GM23338 (cell line): ENCODE results near the gene CEND1. TPM values are rescaled to one million over a fixed set of nuclear protein-coding genes. Genes with fewer than 3 reads are reported as not detected.

Source experiments
- ATAC-seq: fragments of 200-7000 bp; cut with Tn5 transposase; 3 replicates; pipeline ENCODE4 v1.9.1; 2020
- DNase-seq: peaks from one replicate; pipeline ENCODE4 v3.0.0-alpha.2; 2015; ENCODE audit warnings: low spot score
- H2AFZ ChIP-seq: fragments of 200-600 bp; sonication (generic); 2 replicates; pipeline ENCODE4 v1.8.0; 2016; ENCODE audit warnings: antibody characterized with exemption, mild to moderate bottlenecking, moderate library complexity
- H3F3A ChIP-seq: fragments of 200-600 bp; sonication (generic); replicated peaks from 2 replicates; pipeline ENCODE4 v1.8.0; 2017; ENCODE audit warnings: antibody characterized with exemption, mixed run types, low read depth
- H3K27ac ChIP-seq: fragments of 200-600 bp; sonication (generic); 2 replicates; pipeline ENCODE4 v1.6.1; 2016; ENCODE audit warnings: low read depth
- H3K27me3 ChIP-seq: fragments of 200-600 bp; sonication (generic); 2 replicates; pipeline ENCODE4 v1.8.0; 2016; ENCODE audit warnings: mild to moderate bottlenecking, mixed run types, moderate library complexity; ENCODE audit not compliant: insufficient read depth
- H3K36me3 ChIP-seq: fragments of 200-600 bp; sonication (generic); 2 replicates; pipeline ENCODE4 v1.8.0; 2016; ENCODE audit warnings: mild to moderate bottlenecking; ENCODE audit not compliant: insufficient read depth
- H3K4me1 ChIP-seq: fragments of 200-600 bp; sonication (generic); 2 replicates; pipeline ENCODE4 v1.8.0; 2016; ENCODE audit warnings: mild to moderate bottlenecking, moderate library complexity; ENCODE audit not compliant: insufficient read depth
- H3K4me2 ChIP-seq: fragments of 200-600 bp; sonication (generic); 2 replicates; pipeline ENCODE4 v1.7.1; 2017; ENCODE audit warnings: mixed run types
- H3K4me3 ChIP-seq: fragments of 200-600 bp; sonication (generic); 2 replicates; pipeline ENCODE4 v1.6.1; 2016; ENCODE audit warnings: mixed run types
- H3K79me2 ChIP-seq: fragments of 200-600 bp; sonication (generic); replicated peaks from 2 replicates; pipeline ENCODE4 v1.8.0; 2017; ENCODE audit warnings: mild to moderate bottlenecking; ENCODE audit not compliant: insufficient read depth
- H3K9me2 ChIP-seq: fragments of 200-600 bp; sonication (generic); 2 replicates; pipeline ENCODE4 v1.8.0; 2017; ENCODE audit not compliant: insufficient read depth
- H4K20me1 ChIP-seq: fragments of 200-600 bp; sonication (generic); replicated peaks from 2 replicates; pipeline ENCODE4 v1.8.0; 2017; ENCODE audit warnings: mild to moderate bottlenecking; ENCODE audit not compliant: insufficient read depth
- H3K27ac Mint-ChIP-seq: 2 replicates; pipeline ENCODE4 v1.8.0; 2020; ENCODE audit warnings: inconsistent platforms, mild to moderate bottlenecking, moderate library complexity, mixed read lengths
- H3K27me3 Mint-ChIP-seq: 3 replicates; pipeline ENCODE4 v1.8.0; 2022; ENCODE audit warnings: low read depth, mild to moderate bottlenecking, moderate library complexity, mixed read lengths, inconsistent platforms; ENCODE audit not compliant: insufficient read depth, poor library complexity
- H3K36me3 Mint-ChIP-seq: 3 replicates; pipeline ENCODE4 v1.8.0; 2021; ENCODE audit warnings: low read depth, mild to moderate bottlenecking, inconsistent platforms, moderate library complexity, mixed read lengths
- H3K4me1 Mint-ChIP-seq: 3 replicates; pipeline ENCODE4 v1.8.0; 2020; ENCODE audit warnings: mild to moderate bottlenecking, inconsistent platforms, mixed read lengths
- H3K4me3 Mint-ChIP-seq: 3 replicates; pipeline ENCODE4 v1.8.0; 2021; ENCODE audit warnings: moderate library complexity, mild to moderate bottlenecking, inconsistent platforms, mixed read lengths
- H3K9me3 Mint-ChIP-seq: 3 replicates; pipeline ENCODE4 v1.8.0; 2020; ENCODE audit warnings: moderate library complexity, mild to moderate bottlenecking, inconsistent platforms, mixed read lengths
- CREB1 ChIP-seq: fragments of 250-450 bp; sonication (Bioruptor Pico); IDR thresholded peaks from 2 replicates; pipeline ENCODE4 v1.5.0; 2020; ENCODE audit warnings: low read depth, mild to moderate bottlenecking, moderate library complexity
- EZH2 ChIP-seq: fragments of 200-600 bp; sonication (generic); IDR thresholded peaks from one replicate; pipeline ENCODE4 v1.8.0; 2017; ENCODE audit warnings: antibody characterized with exemption, mild to moderate bottlenecking, low read depth; ENCODE audit not compliant: unreplicated experiment
- EZH2phosphoT487 ChIP-seq: fragments of 200-600 bp; sonication (generic); IDR thresholded peaks from one replicate; pipeline ENCODE4 v1.8.1; 2018; ENCODE audit warnings: antibody characterized with exemption; ENCODE audit not compliant: unreplicated experiment
- JUNB ChIP-seq: IDR thresholded peaks from one replicate; pipeline ENCODE4 v1.6.1; 2016; ENCODE audit warnings: antibody characterized with exemption; ENCODE audit not compliant: unreplicated experiment
- POLR2AphosphoS5 ChIP-seq: IDR thresholded peaks from 2 replicates; pipeline ENCODE4 v1.6.1; 2016; ENCODE audit warnings: antibody characterized with exemption, low read depth
- polyA plus RNA-seq: library from polyadenylated mRNA; unstranded; fragments of >200 nt; fragmentation: Nextera tagmentation; extraction: Ambion mirVana; gene quantifications from 2 replicates; pipeline ENCODE4 v1.2.1, GENCODE V29; 2016
- total RNA-seq: library from RNA; depleted of rRNA; stranded (reverse); fragments of >200 nt; shearing (Covaris generic); gene quantifications from 2 replicates; pipeline ENCODE4 v1.2.3, GENCODE V29; 2014
- TF ChIP-seq, protein P1 (sequence below): IDR thresholded peaks from 2 replicates; pipeline ENCODE4 v1.6.1; 2016; ENCODE audit warnings: antibody characterized with exemption
- TF ChIP-seq, protein P2 (sequence below), 2 experiments: fragments of 200-600 bp in 1 of 2; sonication (generic) in 1 of 2; conservative IDR thresholded peaks; 2 replicates each; pipeline versions ENCODE4 v1.5.1 to v1.6.1; 2016 to 2017; ENCODE audit warnings: antibody characterized with exemption in 2 of 2, low read depth in 2 of 2, mild to moderate bottlenecking in 2 of 2, moderate library complexity in 1 of 2

The CEND1 gene
- total and polyA plus RNA-seq, 2 experiments from 2014 or later = 4.8 to 5.5 TPM

DNA sequence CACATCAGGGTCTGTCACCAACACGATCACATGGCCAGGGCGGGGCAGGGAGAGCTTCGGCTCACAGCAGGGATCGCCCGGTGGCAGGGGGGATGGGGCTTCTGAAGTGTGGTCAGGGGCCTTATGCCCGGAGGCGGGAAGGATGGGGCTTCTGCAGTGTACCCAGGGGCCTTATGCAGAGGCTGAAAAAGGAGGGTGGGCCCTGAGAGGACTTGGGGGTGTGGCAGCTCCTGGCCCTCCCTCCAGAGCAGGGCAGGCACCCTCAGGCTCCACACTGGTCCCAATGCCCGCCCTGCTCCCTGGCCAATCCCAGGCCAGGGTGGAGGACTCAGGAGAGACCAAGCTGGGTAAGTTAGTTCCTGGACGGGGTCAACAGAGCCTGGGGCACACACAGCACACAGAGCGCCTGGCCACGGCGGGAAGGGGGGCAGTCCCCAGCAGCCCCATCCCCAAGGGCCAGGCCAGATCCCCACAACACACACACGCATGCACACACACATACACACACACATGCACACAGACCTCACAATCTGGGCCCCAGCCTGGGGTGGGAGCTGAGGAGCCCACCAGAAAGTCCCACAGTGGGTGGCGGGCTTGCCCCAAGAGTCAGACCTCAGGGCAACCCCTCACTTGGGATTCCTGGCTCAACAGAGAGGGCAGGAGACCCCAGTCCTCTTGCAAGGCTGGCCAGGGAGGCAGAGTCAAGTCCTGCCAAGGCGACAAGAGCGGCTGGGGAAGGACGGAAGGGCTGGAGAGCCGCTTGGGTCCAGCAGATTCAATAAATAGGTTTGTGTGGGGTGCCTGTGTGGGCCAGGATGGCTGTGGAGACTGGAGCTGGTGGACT is 1.1 kb upstream of the CEND1 start:
- Histone ChIP-seq H2AFZ (no peak overlapping the region), H3K36me3 (no peaks in the 10 kb centered on the region), H3K27ac (0 out of 2 replicates have a peak overlapping the region, but pooled peaks have one; percentile 26), H3F3A (peaks cover 13% of the 10 kb centered on the region), H3K79me2 (no peaks in the 10 kb centered on the region), H3K4me3 (peak overlapping the region; percentile 51), H3K27me3 (no peaks in the 10 kb centered on the region), H3K4me1 (peaks cover 15% of the 10 kb centered on the region; the same call in 1 of the 2 replicates), H3K4me2 (peak overlapping the region; percentile 83), H4K20me1 (peaks cover 3% of the 10 kb centered on the region; the same call in 1 of the 2 replicates), H3K9me2 (no peaks in the 10 kb centered on the region)
- Mint-ChIP-seq H3K27ac (no peak overlapping the region), H3K4me1 (peaks cover 24% of the 10 kb centered on the region), H3K4me3 (peak overlapping the region; percentile 27; the same call in 2 of the 3 replicates), H3K9me3 (no peaks in the 10 kb centered on the region), H3K36me3 (peaks cover 6% of the 10 kb centered on the region; the same call in 1 of the 3 replicates), H3K27me3 (peaks cover 14% of the 10 kb centered on the region)
- TF ChIP-seq JUNB = no peak
- peak; percentile 48 for TF ChIP-seq POLR2AphosphoS5
- ATAC-seq (peak; percentile 82), DNase-seq (peak; percentile 86)

DNA sequence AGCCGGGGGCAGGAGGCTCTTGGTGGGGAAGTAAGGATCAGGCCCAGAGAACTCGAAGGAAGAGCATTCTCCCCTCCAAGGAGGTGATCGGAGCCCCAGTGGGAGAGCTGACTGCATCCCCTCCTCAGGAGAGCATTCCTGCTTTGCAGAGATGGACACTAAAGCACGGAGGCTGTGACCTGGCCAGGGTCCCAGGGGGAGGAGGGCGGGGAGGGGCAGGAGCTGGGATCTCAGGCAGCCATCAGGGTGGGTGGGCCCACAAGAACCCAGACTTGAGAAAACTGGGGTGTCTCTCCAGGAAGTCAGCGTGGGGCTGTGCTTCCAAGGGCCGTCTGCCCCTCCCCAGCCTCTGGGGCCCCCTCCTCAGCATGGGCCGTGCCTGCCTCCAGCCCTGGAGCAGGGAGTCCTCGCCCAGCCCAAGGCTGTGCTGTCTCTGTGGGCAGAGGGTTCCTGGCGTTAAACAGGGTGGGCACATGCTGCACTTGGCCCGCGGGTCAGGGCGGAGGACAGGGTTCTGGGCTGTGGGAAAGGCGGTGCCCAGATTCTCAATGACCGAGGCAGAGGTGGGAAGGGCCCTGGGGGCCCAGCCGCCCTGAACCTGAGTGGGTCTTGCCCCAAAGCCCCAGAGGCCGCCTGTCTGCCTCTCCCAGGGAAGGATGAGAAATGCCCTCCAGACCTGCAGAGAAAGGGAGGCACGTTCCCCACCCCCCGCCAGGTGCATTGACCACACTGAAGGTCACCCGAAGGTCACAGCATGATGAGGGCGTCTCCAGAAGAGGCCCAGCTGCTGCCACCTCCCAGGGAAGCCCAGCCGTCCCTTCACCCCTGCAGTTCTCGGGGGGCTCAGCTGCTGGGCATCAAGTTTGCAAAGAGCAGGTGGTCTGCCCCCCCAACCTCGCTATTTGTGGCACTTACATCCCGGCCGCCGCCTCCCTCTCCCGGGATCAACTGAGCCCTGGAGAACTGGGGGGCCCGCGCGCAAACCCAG is 643 bp downstream of the CEND1 start:
- H3K27ac Mint-ChIP-seq = no peak overlapping the region

More for the DNA sequence above, 643 bp downstream of the CEND1 start:
- peaks cover 13% of the 10 kb centered on the region for H3F3A ChIP-seq
- H3K4me2 ChIP-seq = peak overlapping the region; percentile 83
- TF ChIP-seq EZH2 (no peak), EZH2phosphoT487 (no peak), CREB1 (no peak), JUNB (no peak)
- TF ChIP-seq, protein P1, sequence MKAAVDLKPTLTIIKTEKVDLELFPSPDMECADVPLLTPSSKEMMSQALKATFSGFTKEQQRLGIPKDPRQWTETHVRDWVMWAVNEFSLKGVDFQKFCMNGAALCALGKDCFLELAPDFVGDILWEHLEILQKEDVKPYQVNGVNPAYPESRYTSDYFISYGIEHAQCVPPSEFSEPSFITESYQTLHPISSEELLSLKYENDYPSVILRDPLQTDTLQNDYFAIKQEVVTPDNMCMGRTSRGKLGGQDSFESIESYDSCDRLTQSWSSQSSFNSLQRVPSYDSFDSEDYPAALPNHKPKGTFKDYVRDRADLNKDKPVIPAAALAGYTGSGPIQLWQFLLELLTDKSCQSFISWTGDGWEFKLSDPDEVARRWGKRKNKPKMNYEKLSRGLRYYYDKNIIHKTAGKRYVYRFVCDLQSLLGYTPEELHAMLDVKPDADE = no peak
- TF ChIP-seq, protein P2, sequence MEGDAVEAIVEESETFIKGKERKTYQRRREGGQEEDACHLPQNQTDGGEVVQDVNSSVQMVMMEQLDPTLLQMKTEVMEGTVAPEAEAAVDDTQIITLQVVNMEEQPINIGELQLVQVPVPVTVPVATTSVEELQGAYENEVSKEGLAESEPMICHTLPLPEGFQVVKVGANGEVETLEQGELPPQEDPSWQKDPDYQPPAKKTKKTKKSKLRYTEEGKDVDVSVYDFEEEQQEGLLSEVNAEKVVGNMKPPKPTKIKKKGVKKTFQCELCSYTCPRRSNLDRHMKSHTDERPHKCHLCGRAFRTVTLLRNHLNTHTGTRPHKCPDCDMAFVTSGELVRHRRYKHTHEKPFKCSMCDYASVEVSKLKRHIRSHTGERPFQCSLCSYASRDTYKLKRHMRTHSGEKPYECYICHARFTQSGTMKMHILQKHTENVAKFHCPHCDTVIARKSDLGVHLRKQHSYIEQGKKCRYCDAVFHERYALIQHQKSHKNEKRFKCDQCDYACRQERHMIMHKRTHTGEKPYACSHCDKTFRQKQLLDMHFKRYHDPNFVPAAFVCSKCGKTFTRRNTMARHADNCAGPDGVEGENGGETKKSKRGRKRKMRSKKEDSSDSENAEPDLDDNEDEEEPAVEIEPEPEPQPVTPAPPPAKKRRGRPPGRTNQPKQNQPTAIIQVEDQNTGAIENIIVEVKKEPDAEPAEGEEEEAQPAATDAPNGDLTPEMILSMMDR (conservative IDR thresholded peaks at IDR 0.05; ENCODE audit: low read depth in 2 of 2) = no peak
- H3K79me2 ChIP-seq = no peaks in the 10 kb centered on the region
- no peak overlapping the region for H3K27ac ChIP-seq
- no peak; the same call in 2 of the 3 replicates for ATAC-seq
- DNase-seq = peak; percentile 60
- H2AFZ ChIP-seq = no peak overlapping the region
- H3K4me1 ChIP-seq = peaks cover 16% of the 10 kb centered on the region; the same call in 1 of the 2 replicates
- H3K4me3 ChIP-seq = peak overlapping the region; percentile 51
- peaks cover 7% of the 10 kb centered on the region for H4K20me1 ChIP-seq
- Mint-ChIP-seq H3K9me3 (no peaks in the 10 kb centered on the region), H3K4me1 (peaks cover 24% of the 10 kb centered on the region), H3K36me3 (peaks cover 10% of the 10 kb centered on the region; the same call in 2 of the 3 replicates), H3K27me3 (peaks cover 15% of the 10 kb centered on the region), H3K4me3 (peak overlapping the region; percentile 56)
- H3K9me2 ChIP-seq = no peaks in the 10 kb centered on the region
- no peaks in the 10 kb centered on the region for H3K27me3 ChIP-seq
- no peaks in the 10 kb centered on the region for H3K36me3 ChIP-seq
